GM12878 (cell line): ENCODE data around the gene DHX57. TPM values are rescaled to one million over a fixed set of nuclear protein-coding genes. Genes with fewer than 3 reads are reported as not detected.

Experiments used
- ATAC-seq: fragments of 200-7000 bp; cut with Tn5 transposase; 3 replicates; pipeline ENCODE4 v1.9.1; 2020; ENCODE audit warnings: mild to moderate bottlenecking, moderate library complexity
- BruUV-seq: library from RNA; stranded (reverse); fragments of 400-500 nt; replicated peaks from 2 replicates; lab custom pipeline; 2021; lab: Mats Ljungman, UMichigan
- CTCF ChIA-PET: fragments of 300-600 bp; sonication (Branson Sonifier 250); formaldehyde crosslinking; extraction: SDS; loops from one replicate; lab custom pipeline; 2021; ENCODE audit warnings: inconsistent platforms; lab: Yijun Ruan, JAX
- POLR2A ChIA-PET: fragments of 350-600 bp; formaldehyde crosslinking; extraction: SDS; loops from one replicate; lab custom pipeline; 2021; ENCODE audit warnings: inconsistent platforms; lab: Charles Lee
- RAD21 ChIA-PET: fragments of 300-600 bp; sonication (Branson Sonifier 250); formaldehyde crosslinking; loops from one replicate; lab custom pipeline; 2023; ENCODE audit warnings: antibody characterized with exemption; ENCODE audit not compliant: unreplicated experiment; lab: Charles Lee
- SMC1A ChIA-PET: fragments of 300-600 bp; sonication (Branson Sonifier 250); formaldehyde crosslinking; loops from one replicate; lab custom pipeline; 2023; ENCODE audit not compliant: unreplicated experiment, uncharacterized antibody; lab: Charles Lee
- DNase-seq: peaks from one replicate; pipeline ENCODE4 v3.0.0-alpha.2; 2011; ENCODE audit warnings: low read depth, low spot score
- FAIRE-seq: peaks from 3 replicates; lab custom pipeline; 2011; peaks lifted over from hg19 to GRCh38; lab: Jason Lieb, UNC
- H2AFZ ChIP-seq: 2 replicates; pipeline ENCODE4 v1.6.0; 2011; ENCODE audit warnings: low read depth, low read length, control low read depth; ENCODE audit not compliant: control insufficient read depth
- H3K27ac ChIP-seq: 2 replicates; pipeline ENCODE4 v1.5.1; 2011; ENCODE audit warnings: control low read depth; ENCODE audit not compliant: control insufficient read depth, insufficient read depth
- H3K27me3 ChIP-seq, 2 experiments: replicated peaks in 1 of 2; 2 replicates each; pipeline versions ENCODE4 v1.6.0 to v1.6.1; 2011; ENCODE audit warnings: low read length in 1 of 2; ENCODE audit not compliant: control insufficient read depth in 2 of 2, insufficient read depth in 2 of 2
- H3K36me3 ChIP-seq, 2 experiments: 2 replicates each; pipeline ENCODE4 v1.5.1; 2011; ENCODE audit warnings: low read length in 1 of 2; ENCODE audit not compliant: control insufficient read depth in 2 of 2, insufficient read depth in 2 of 2
- H3K4me1 ChIP-seq: 2 replicates; pipeline ENCODE4 v1.6.1; 2011; ENCODE audit warnings: mild to moderate bottlenecking, low read length, moderate library complexity, mixed read lengths; ENCODE audit not compliant: control insufficient read depth, insufficient read depth
- H3K4me2 ChIP-seq: 2 replicates; pipeline ENCODE4 v1.6.0; 2011; ENCODE audit warnings: control low read depth; ENCODE audit not compliant: control insufficient read depth, insufficient read depth
- H3K4me3 ChIP-seq: fragments of 200-600 bp; sonication (generic); 2 replicates; pipeline ENCODE4 v1.5.1; 2016
- H3K79me2 ChIP-seq: 2 replicates; pipeline ENCODE4 v1.6.0; 2011; ENCODE audit warnings: low read length; ENCODE audit not compliant: control insufficient read depth, insufficient read depth
- H3K9ac ChIP-seq: 2 replicates; pipeline ENCODE4 v1.8.0; 2011; ENCODE audit warnings: low read length, control low read depth, mixed read lengths; ENCODE audit not compliant: control insufficient read depth, insufficient read depth
- H3K9me3 ChIP-seq: replicated peaks from 3 replicates; pipeline ENCODE4 v1.5.1; 2011; ENCODE audit warnings: mild to moderate bottlenecking, low read length; ENCODE audit not compliant: control insufficient read depth, insufficient read depth
- H4K20me1 ChIP-seq: 2 replicates; pipeline ENCODE4 v1.6.0; 2011; ENCODE audit not compliant: control insufficient read depth, insufficient read depth
- ASH2L ChIP-seq: fragments of 300-600, 200-600 bp; sonication (generic); IDR thresholded peaks from 2 replicates; pipeline ENCODE4 v1.6.1; 2017; ENCODE audit warnings: low read depth, mild to moderate bottlenecking, borderline replicate concordance
- BRCA1 ChIP-seq: IDR thresholded peaks from 2 replicates; pipeline ENCODE4 v1.6.1; 2011; ENCODE audit warnings: low read depth, low read length, improper control_type of control experiment
- CBFB ChIP-seq: IDR thresholded peaks from 2 replicates; pipeline ENCODE4 v1.6.1; 2016; ENCODE audit warnings: antibody characterized with exemption, low read depth
- FOXK2 ChIP-seq: fragments of 450-650 bp; IDR thresholded peaks from 2 replicates; pipeline ENCODE4 v1.6.1; 2017; ENCODE audit warnings: mild to moderate bottlenecking, moderate library complexity
- FOXM1 ChIP-seq: IDR thresholded peaks from 2 replicates; pipeline ENCODE4 v1.6.1; 2012; ENCODE audit warnings: low read depth, mild to moderate bottlenecking, inconsistent platforms, low read length, moderate library complexity
- KAT2A ChIP-seq: conservative IDR thresholded peaks from 2 replicates; pipeline ENCODE4 v1.6.1; 2011; ENCODE audit warnings: low read depth, low read length; ENCODE audit not compliant: control insufficient read depth
- NFIC ChIP-seq: IDR thresholded peaks from 2 replicates; pipeline ENCODE4 v1.6.1; 2012; ENCODE audit warnings: low read depth, mild to moderate bottlenecking, inconsistent platforms, low read length, moderate library complexity
- NFYA ChIP-seq: IDR thresholded peaks from 2 replicates; pipeline ENCODE4 v1.6.1; 2011; ENCODE audit warnings: low read depth, mild to moderate bottlenecking, low read length, improper control_type of control experiment, borderline replicate concordance
- POLR2A ChIP-seq: IDR thresholded peaks from 2 replicates; pipeline ENCODE4 v1.6.1; 2011; ENCODE audit warnings: low read depth, mild to moderate bottlenecking, low read length
- RAD21 ChIP-seq: IDR thresholded peaks from 2 replicates; pipeline ENCODE4 v1.6.1; 2011; ENCODE audit warnings: mild to moderate bottlenecking, low read depth, low read length, moderate library complexity; ENCODE audit not compliant: insufficient read depth
- SIX5 ChIP-seq: IDR thresholded peaks from 2 replicates; pipeline ENCODE4 v1.6.1; 2011; ENCODE audit warnings: mild to moderate bottlenecking, low read depth, low read length, moderate library complexity; ENCODE audit not compliant: severe bottlenecking
- ZNF622 ChIP-seq: fragments of 450-650 bp; IDR thresholded peaks from 2 replicates; pipeline ENCODE4 v1.6.1; 2017; ENCODE audit warnings: mild to moderate bottlenecking, inconsistent platforms
- WGBS: methylation state at CpG from one replicate; pipeline ENCODE4 v1.1.6; 2016; ENCODE audit warnings: low lambda C conversion rate; ENCODE audit not compliant: insufficient replicate concordance, insufficient coverage; ENCODE audit errors: missing lambda C conversion rate; 5-methylcytosine and 5-hydroxymethylcytosine counted together
- in situ Hi-C: fragments of 300-500 bp; cut with MboI; formaldehyde crosslinking; loops from 9 replicates; pipeline ENCODE4 v1.14.3; 2018; ENCODE audit warnings: mixed read lengths
- intact Hi-C: fragments of 100-400 bp; cut with micrococcal nuclease; formaldehyde crosslinking; loops from one replicate; pipeline ENCODE4 v1.14.2; 2022; ENCODE audit not compliant: unreplicated experiment
- polyA plus RNA-seq, 11 experiments: library from polyadenylated mRNA; depleted of rRNA in 4 of 11; unstranded in 6 of 11; stranded (reverse) in 5 of 11; fragments of >200 nt; fragmentation: Nextera tagmentation in 4 of 11; fragmentation: Illumina TruSeq in 1 of 11; extraction: Ambion mirVana in 4 of 11; extraction: Trizol in 1 of 11; gene quantifications; 1 replicate in 1 of 11; 2 replicates in 10 of 11; pipeline versions ENCODE4 v1.2.1 to v1.2.3, GENCODE V29; 2011 to 2016; ENCODE audit warnings: inconsistent platforms in 2 of 11, missing spikeins in 2 of 11, low read depth in 1 of 11
- total RNA-seq, 4 experiments: library from RNA; depleted of rRNA in 3 of 4; stranded (reverse); fragments of >200 nt in 3 of 4; fragmentation: Illumina TruSeq in 1 of 4; extraction: Trizol in 1 of 4; gene quantifications; 2 replicates each; pipeline versions ENCODE4 v1.2.1 to v1.2.3, GENCODE V29; 2013 to 2021
- TF ChIP-seq, protein P1 (sequence below): IDR thresholded peaks from 2 replicates; pipeline ENCODE4 v1.6.1; 2011; ENCODE audit warnings: mild to moderate bottlenecking, low read depth, low read length, moderate library complexity; ENCODE audit not compliant: insufficient replicate concordance

Gene DHX57
- total and polyA plus RNA-seq, 10 of the 15 experiments (the other 5 are each of a cell fraction or from before 2014, with no cell fraction given), result 6.5 to 18.0 (median 15.8) TPM

DNA sequence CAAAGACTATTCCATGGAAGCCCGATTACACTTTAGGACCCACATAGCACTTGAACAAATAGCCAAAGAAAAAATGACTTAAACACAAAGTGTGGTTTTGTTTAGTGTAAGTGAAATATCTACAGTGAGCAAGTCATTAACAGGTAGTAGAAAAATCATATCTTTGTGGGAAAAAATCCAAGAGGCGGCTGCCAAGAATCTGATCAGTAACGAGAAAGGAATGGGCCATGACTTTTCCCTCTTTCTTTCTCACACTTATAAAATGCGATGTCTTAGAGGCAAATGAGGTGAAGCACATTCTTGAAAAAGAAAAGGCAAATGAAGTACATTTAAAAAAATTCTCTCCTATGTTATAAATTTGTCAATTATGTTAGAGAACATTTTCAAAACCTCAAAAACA, 110.6 kb downstream of the DHX57 start:
- H3K36me3 ChIP-seq, result no peaks in the 10 kb centered on the region
- SMC1A ChIA-PET, result no interaction called here
- intact Hi-C loops, result no loop called here
- H2AFZ ChIP-seq, result no peak overlapping the region
- POLR2A ChIA-PET, result no interaction called here
- no peaks in the 10 kb centered on the region for H3K79me2 ChIP-seq
- H3K4me3 ChIP-seq, result no peak overlapping the region
- WGBS, result 79% methylated on average over 4 of the region's 4 CpGs
- H3K9me3 ChIP-seq, result no peaks in the 10 kb centered on the region
- no peaks in the 10 kb centered on the region for H3K27me3 ChIP-seq
- FAIRE-seq, result no peak
- TF ChIP-seq POLR2A (no peak), NFYA (no peak), FOXK2 (no peak), BRCA1 (no peak), ZNF622 (no peak), SIX5 (no peak), ASH2L (no peak), FOXM1 (no peak), NFIC (no peak), KAT2A (no peak), CBFB (no peak), RAD21 (no peak)
- TF ChIP-seq, protein P1, sequence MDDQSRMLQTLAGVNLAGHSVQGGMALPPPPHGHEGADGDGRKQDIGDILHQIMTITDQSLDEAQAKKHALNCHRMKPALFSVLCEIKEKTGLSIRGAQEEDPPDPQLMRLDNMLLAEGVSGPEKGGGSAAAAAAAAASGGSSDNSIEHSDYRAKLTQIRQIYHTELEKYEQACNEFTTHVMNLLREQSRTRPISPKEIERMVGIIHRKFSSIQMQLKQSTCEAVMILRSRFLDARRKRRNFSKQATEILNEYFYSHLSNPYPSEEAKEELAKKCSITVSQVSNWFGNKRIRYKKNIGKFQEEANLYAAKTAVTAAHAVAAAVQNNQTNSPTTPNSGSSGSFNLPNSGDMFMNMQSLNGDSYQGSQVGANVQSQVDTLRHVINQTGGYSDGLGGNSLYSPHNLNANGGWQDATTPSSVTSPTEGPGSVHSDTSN, result no peak
- RAD21 ChIA-PET, result no interaction called here
- CTCF ChIA-PET, result interaction anchor here (0.8 kb wide), 1 partner anchor 26 kb away, joined by 3 read pairs; no protein-coding TSS in a partner anchor
- in situ Hi-C loops, result no loop called here
- ATAC-seq, result no peak
- BruUV-seq, result no TSS peak
- no peaks in the 10 kb centered on the region for H3K4me1 ChIP-seq
- H4K20me1 ChIP-seq, result no peaks in the 10 kb centered on the region
- no peak for DNase-seq
- no peak overlapping the region for H3K4me2 ChIP-seq
- H3K9ac ChIP-seq, result no peak overlapping the region
- H3K27ac ChIP-seq, result no peak overlapping the region
